Peyer's patch (tissue), 4 donors: ENCODE measurements around the gene ZNF776. TPM values are rescaled to one million over a fixed set of nuclear protein-coding genes. Genes with fewer than 3 reads are reported as not detected.

Source experiments
- DNase-seq, 3 donors: peaks; one replicate each; pipeline ENCODE4 v3.0.0-alpha.2; 2017 to 2019
- H3K27ac ChIP-seq, 4 donors: fragments of 200-600 bp; sonication (generic); one replicate each; pipeline ENCODE4 v1.5.1; 2016 to 2019
- H3K27me3 ChIP-seq, 2 donors: fragments of 200-600 bp; sonication (generic); one replicate each; pipeline ENCODE4 v1.5.1; 2019
- H3K36me3 ChIP-seq, 3 donors: fragments of 200-600 bp; sonication (generic); one replicate each; pipeline ENCODE4 v1.5.1; 2016 to 2019
- H3K4me1 ChIP-seq, 4 donors: fragments of 200-600 bp; sonication (generic); one replicate each; pipeline ENCODE4 v1.5.1; 2016 to 2019
- H3K4me3 ChIP-seq, 4 donors: fragments of 200-600 bp; sonication (generic); 1 replicate in 3 of 4; 2 replicates in 1 of 4; pipeline ENCODE4 v1.5.1; 2016 to 2019; ENCODE audit warnings: mild to moderate bottlenecking in 1 of 4
- H3K9me3 ChIP-seq, 4 donors: fragments of 200-600 bp; sonication (generic); one replicate each; pipeline ENCODE4 v1.5.1; 2016 to 2019; ENCODE audit warnings: mild to moderate bottlenecking in 1 of 4
- POLR2A ChIP-seq, 2 donors: fragments of 450-650 bp; IDR thresholded peaks; one replicate each; pipeline ENCODE4 v1.5.1; 2017; ENCODE audit warnings: antibody characterized with exemption in 2 of 2, mild to moderate bottlenecking in 2 of 2, moderate library complexity in 2 of 2
- total RNA-seq, 4 donors: library from RNA; depleted of rRNA; stranded (reverse); fragments of >200 nt; gene quantifications; one replicate each; pipeline ENCODE4 v1.1.0, GENCODE V29; 2016
- TF ChIP-seq, protein P1 (sequence below), 6 experiments: fragments of 450-650 bp in 4 of 6; fragments of 200-600 bp in 2 of 6; sonication (generic) in 1 of 6; IDR thresholded peaks; one replicate each; pipeline ENCODE4 v1.5.1; 2017 to 2019; ENCODE audit warnings: antibody characterized with exemption in 6 of 6, mild to moderate bottlenecking in 3 of 6, moderate library complexity in 1 of 6

ZNF776 gene
- total RNA-seq, 4 donors from 2014 or later = 11.3 to 25.6 (median 15.8) TPM

DNA sequence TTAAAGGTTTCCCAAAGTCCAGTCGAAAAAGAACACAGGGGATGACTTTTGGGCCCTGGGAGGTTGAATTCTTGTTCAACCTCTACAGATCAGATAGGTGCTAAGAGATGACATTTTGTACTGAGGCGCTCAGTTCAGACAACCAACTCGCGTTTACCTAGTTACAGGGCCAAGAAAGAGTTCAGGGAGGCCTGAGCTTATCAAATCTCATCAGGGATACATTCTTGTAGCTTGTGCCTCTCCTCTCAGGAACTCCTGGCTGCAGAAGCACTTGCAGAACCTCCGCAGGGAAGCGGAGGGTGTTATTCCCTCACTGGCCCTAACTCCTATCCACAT is 825 bp downstream of the ZNF776 start:
- DNase-seq = no peak
- Histone ChIP-seq H3K27ac (peak overlapping the region in 1 of 4 donors; percentile 82), H3K4me1 (peaks cover 0 to 13% (median 4%) of the 10 kb centered on the region in 4 donors), H3K4me3 (peak overlapping the region; percentile 62 to 85 (median 76)), H3K27me3 (no peaks in the 10 kb centered on the region), H3K9me3 (peaks cover 0 to 52% (median 5%) of the 10 kb centered on the region in 4 donors), H3K36me3 (peaks cover 0 to 46% (median 0%) of the 10 kb centered on the region in 3 donors)
- TF ChIP-seq POLR2A (IDR thresholded peaks at IDR 0.05) = no peak
- TF ChIP-seq, protein P1, sequence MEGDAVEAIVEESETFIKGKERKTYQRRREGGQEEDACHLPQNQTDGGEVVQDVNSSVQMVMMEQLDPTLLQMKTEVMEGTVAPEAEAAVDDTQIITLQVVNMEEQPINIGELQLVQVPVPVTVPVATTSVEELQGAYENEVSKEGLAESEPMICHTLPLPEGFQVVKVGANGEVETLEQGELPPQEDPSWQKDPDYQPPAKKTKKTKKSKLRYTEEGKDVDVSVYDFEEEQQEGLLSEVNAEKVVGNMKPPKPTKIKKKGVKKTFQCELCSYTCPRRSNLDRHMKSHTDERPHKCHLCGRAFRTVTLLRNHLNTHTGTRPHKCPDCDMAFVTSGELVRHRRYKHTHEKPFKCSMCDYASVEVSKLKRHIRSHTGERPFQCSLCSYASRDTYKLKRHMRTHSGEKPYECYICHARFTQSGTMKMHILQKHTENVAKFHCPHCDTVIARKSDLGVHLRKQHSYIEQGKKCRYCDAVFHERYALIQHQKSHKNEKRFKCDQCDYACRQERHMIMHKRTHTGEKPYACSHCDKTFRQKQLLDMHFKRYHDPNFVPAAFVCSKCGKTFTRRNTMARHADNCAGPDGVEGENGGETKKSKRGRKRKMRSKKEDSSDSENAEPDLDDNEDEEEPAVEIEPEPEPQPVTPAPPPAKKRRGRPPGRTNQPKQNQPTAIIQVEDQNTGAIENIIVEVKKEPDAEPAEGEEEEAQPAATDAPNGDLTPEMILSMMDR (IDR thresholded peaks at IDR 0.05) = no peak

DNA sequence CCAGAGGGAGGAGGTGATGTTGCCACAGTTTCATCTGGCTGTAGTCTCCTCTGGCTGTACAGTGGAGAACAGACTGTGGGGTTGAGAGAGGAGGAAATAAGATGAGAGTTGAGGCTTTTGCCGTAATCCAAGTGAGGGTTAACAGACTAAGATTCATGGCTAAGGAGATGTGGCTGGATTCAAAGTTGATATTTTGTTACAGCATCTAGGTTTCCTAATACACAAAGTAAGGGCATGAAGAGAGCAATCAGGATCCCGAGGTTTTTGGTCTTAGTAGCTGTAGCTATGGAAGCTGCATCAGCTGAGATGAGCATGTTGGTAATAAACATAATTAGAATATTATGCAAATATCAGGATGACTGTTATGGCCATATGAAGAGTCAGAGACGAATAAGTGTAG is 1.4 kb downstream of the ZNF776 start:
- Histone ChIP-seq H3K4me1 (peaks cover 0 to 13% (median 4%) of the 10 kb centered on the region in 4 donors), H3K27ac (no peak overlapping the region), H3K4me3 (peak overlapping the region in 1 of 4 donors; percentile 83), H3K9me3 (peaks cover 0 to 58% (median 8%) of the 10 kb centered on the region in 4 donors), H3K36me3 (peaks cover 0 to 52% (median 0%) of the 10 kb centered on the region in 3 donors), H3K27me3 (no peaks in the 10 kb centered on the region)
- no peak for DNase-seq
- no peak for TF ChIP-seq POLR2A (IDR thresholded peaks at IDR 0.05)

DNA sequence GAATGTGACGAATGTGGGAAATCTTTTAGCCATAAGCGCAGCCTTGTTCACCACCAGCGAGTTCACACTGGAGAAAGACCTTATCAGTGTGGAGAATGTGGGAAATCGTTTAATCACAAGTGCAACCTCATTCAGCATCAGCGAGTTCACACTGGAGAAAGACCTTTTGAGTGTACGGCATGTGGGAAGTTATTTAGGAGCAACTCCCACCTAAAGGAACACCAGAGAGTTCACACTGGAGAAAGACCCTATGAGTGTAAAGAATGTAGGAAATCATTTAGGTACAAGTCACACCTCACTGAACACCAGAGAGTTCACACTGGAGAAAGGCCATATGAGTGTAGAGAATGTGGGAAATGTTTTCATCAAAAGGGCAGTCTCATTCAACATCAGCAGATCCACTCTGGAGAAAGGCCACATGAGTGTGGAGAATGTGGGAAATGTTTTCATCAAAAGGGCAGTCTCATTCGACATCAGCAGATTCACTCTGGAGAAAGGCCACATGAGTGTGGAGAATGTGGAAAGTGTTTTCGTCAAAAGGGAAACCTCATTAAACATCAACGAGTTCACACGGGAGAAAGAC is 7.6 kb downstream of the ZNF776 start:
- Histone ChIP-seq H3K27me3 (no peaks in the 10 kb centered on the region), H3K27ac (no peak overlapping the region), H3K4me3 (no peak overlapping the region), H3K36me3 (peaks cover 0 to 96% (median 6%) of the 10 kb centered on the region in 3 donors), H3K9me3 (peaks cover 0 to 94% (median 10%) of the 10 kb centered on the region in 4 donors), H3K4me1 (no peaks in the 10 kb centered on the region)
- DNase-seq = no peak
- TF ChIP-seq, protein P1 (IDR thresholded peaks at IDR 0.05) = no peak
- TF ChIP-seq POLR2A (IDR thresholded peaks at IDR 0.05) = no peak

DNA sequence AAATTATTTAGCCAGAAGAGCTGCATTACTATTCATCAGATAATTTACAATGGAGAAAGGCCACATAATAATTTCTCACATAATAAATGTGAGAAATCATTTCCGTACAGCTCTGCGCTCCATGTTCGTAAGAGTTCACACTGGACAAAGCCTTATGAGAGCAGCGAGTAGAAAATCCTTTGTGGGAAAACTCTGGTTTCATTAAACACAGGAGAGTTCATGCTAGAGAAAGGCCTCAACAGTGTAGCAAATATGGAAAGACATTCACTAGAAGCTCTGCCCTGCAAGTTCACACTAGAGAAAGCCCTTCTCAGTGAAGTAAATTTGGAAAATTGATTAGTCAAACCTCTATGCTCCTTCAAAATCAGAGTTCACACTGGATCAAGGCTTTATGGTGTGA is 8.4 kb downstream of the ZNF776 start:
- no peak overlapping the region for H3K27ac ChIP-seq
- no peak overlapping the region for H3K4me3 ChIP-seq
- H3K4me1 ChIP-seq = no peaks in the 10 kb centered on the region
- H3K27me3 ChIP-seq = no peaks in the 10 kb centered on the region
- TF ChIP-seq, protein P1 (IDR thresholded peaks at IDR 0.05) = no peak
- no peak for TF ChIP-seq POLR2A (IDR thresholded peaks at IDR 0.05)
- peaks cover 0 to 96% (median 6%) of the 10 kb centered on the region in 3 donors for H3K36me3 ChIP-seq
- no peak for DNase-seq
- peaks cover 0 to 93% (median 8%) of the 10 kb centered on the region in 4 donors for H3K9me3 ChIP-seq

DNA sequence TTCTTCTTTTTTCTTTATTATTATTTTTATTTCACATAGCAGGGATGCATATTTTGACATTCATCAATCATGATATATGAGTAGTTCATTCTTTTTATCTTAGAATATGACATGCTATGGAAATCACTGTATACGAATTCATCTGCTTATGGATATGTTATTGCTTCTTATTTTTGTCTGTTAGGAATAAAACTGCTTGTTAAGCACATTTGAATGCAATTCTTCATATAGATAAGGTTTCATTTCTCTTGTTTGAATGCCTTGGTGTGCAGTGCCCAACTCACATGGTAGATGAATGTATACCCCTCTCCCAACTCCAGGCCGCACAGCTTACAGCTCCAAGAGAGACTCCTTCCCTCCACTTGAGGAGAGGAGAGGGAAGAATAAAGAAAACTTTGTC is 11.3 kb downstream of the ZNF776 start:
- Histone ChIP-seq H3K36me3 (peaks cover 0 to 85% (median 6%) of the 10 kb centered on the region in 3 donors), H3K9me3 (peaks cover 0 to 79% (median 6%) of the 10 kb centered on the region in 4 donors)
- no peak for DNase-seq

DNA sequence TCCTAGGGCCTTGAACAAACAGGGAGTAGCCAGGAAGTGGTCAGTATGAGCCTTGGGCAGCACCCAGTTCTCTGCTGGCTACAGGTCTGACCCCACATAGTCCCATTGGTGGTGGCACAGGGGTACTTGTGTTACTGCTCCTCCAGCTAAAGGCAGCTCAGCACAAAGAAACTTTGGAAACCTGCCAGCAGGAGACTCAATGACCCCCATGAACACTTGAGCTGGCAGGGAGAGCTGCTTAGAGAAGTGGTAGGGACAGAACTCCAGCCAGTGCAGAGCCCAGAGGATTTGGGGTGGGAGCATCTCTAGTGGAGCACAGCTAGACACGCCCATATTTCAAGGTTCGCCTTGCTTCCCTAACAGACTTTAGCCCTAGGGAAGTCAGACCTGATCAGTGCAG is 12.5 kb downstream of the ZNF776 start:
- TF ChIP-seq POLR2A (IDR thresholded peaks at IDR 0.05) = no peak
- TF ChIP-seq, protein P1 (IDR thresholded peaks at IDR 0.05) = no peak
- Histone ChIP-seq H3K4me3 (no peak overlapping the region), H3K4me1 (no peaks in the 10 kb centered on the region), H3K27me3 (no peaks in the 10 kb centered on the region), H3K9me3 (peaks cover 0 to 67% (median under 1%) of the 10 kb centered on the region in 4 donors), H3K27ac (no peak overlapping the region), H3K36me3 (peaks cover 0 to 81% (median 0%) of the 10 kb centered on the region in 3 donors)
- DNase-seq = no peak

More for the DNA sequence above, 11.3 kb downstream of the ZNF776 start:
- Histone ChIP-seq H3K27me3 (no peaks in the 10 kb centered on the region), H3K4me1 (no peaks in the 10 kb centered on the region), H3K4me3 (no peak overlapping the region), H3K27ac (no peak overlapping the region)
- TF ChIP-seq, protein P1 (IDR thresholded peaks at IDR 0.05) = no peak
- TF ChIP-seq POLR2A (IDR thresholded peaks at IDR 0.05) = no peak
